Measurements from ENCODE around the gene MDK.

DNA sequence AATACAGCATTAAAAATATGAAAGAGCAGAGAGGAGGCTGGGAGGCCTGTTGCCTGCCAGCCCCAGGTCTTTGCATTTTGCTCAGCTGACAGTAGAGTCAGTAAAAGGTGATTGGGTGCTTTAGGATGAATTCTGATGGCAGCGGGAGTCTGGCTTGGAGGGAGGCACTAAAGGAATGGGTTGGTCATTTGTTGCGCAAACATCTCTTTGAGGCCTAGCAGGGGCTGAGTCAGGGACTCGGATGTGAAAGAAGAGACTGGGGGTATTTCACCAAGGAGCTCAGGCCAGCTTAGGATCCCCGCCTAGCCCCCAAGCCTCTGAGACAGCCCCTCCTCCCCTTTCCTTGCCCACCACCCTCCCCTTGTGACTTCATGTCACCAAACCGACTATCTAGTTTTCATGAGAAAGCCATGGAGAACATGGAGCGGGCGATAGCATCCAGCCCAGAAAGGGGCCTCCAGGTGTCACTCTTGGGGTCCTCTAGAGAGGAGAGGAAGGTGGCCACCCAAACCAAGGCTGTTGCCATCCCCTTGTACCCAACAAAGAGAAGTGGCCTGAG is 24.5 kb upstream of the MDK start:
- TF ChIP-seq, protein P1, sequence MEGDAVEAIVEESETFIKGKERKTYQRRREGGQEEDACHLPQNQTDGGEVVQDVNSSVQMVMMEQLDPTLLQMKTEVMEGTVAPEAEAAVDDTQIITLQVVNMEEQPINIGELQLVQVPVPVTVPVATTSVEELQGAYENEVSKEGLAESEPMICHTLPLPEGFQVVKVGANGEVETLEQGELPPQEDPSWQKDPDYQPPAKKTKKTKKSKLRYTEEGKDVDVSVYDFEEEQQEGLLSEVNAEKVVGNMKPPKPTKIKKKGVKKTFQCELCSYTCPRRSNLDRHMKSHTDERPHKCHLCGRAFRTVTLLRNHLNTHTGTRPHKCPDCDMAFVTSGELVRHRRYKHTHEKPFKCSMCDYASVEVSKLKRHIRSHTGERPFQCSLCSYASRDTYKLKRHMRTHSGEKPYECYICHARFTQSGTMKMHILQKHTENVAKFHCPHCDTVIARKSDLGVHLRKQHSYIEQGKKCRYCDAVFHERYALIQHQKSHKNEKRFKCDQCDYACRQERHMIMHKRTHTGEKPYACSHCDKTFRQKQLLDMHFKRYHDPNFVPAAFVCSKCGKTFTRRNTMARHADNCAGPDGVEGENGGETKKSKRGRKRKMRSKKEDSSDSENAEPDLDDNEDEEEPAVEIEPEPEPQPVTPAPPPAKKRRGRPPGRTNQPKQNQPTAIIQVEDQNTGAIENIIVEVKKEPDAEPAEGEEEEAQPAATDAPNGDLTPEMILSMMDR (IDR thresholded peaks at IDR 0.05; ENCODE audit: insufficient read depth, low read length) = no peak
- TF ChIP-seq GABPA (IDR thresholded peaks at IDR 0.05; ENCODE audit: low read depth) = 0 out of 2 replicates have a peak, but pooled peaks have one; percentile 6

Measured in HL-60 (cell line).